Measurements from ENCODE around the gene ZNF181. TPM values are rescaled to one million over a fixed set of nuclear protein-coding genes. Genes with fewer than 3 reads are reported as not detected.

ZNF181 gene
- total RNA-seq, 4 donors from 2014 or later, result 5.4 to 16.8 (median 12.1) TPM

DNA sequence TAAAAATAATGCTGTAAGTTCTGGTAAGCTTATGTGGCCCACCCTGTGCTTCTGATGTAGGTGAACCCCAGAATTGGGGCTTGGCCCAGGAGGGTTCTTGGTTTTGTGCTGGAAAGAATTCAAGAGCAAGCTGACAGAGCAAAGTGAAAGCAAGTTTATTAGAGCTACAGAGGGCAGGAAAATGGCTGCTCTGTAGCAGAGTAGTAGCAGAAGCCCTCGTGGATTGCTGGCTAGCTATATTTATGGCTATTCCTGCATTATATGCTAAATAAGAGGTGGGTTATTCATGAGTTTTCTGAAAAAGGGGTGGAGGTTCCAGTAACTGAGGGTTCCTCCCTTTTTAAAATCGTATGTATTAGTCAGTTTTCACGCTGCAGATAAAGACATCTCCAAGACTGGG lies 59.5 kb downstream of the ZNF181 start:
- 60 to 67% methylated on average over 3 of the region's 3 CpGs for WGBS, 2 donors
- no peak for TF ChIP-seq POLR2A (IDR thresholded peaks at IDR 0.05)
- TF ChIP-seq, protein P1, sequence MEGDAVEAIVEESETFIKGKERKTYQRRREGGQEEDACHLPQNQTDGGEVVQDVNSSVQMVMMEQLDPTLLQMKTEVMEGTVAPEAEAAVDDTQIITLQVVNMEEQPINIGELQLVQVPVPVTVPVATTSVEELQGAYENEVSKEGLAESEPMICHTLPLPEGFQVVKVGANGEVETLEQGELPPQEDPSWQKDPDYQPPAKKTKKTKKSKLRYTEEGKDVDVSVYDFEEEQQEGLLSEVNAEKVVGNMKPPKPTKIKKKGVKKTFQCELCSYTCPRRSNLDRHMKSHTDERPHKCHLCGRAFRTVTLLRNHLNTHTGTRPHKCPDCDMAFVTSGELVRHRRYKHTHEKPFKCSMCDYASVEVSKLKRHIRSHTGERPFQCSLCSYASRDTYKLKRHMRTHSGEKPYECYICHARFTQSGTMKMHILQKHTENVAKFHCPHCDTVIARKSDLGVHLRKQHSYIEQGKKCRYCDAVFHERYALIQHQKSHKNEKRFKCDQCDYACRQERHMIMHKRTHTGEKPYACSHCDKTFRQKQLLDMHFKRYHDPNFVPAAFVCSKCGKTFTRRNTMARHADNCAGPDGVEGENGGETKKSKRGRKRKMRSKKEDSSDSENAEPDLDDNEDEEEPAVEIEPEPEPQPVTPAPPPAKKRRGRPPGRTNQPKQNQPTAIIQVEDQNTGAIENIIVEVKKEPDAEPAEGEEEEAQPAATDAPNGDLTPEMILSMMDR (IDR thresholded peaks at IDR 0.05), result no peak
- no peak overlapping the region for H3K4me3 ChIP-seq (ENCODE audit: low read depth, poor library complexity, severe bottlenecking)
- DNase-seq (ENCODE audit: low spot score in 2 of 2), result peak in 1 of 2 donors; percentile 32
- intact Hi-C loops (cut with DNase I; ENCODE audit: low total_unique reads), result no loop called here

DNA sequence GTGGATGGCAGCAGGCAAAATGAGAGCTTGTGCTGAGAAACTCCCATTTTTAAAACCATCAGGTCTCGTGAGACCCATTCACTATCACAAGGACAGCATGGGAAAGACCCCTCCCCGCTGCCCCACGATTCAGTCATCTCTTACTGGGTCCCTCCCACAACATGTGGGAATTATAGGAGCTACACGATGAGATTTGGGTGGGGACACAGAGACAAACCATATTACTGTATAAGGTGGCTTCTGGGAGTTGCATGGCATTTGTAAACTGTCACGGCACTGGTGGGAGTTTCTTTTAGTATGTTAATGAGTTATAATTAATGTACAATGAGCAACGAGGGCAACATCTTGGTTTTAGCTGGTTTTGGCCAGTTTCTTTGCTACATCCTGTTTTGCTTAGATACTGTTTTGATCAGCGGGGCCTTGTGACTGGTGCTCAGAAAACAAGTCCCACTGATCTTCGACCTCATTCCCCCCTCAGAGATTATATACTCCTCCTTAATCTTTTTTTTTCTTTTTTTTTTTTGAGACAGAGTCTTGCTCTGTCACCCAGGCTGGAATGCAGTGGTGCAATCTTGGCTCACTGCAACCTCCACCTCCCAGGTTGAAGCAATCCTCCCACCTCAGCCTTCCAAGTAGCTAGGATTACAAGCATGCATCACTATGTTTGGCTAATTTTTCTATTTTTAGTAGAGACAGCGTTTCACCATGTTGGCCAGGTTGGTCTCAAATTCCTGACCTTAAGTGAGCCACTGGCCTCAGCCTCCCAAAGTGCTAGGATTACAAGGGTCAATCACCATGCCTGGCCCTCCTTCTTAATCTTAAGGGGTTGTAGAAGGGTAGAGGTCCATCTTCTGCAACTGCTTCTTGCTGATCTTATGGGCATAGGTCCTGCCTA lies 60.3 kb downstream of the ZNF181 start:
- no peak overlapping the region for H3K4me3 ChIP-seq (ENCODE audit: low read depth, poor library complexity, severe bottlenecking)
- intact Hi-C loops (cut with DNase I; ENCODE audit: low total_unique reads), result no loop called here
- no peak for TF ChIP-seq POLR2A (IDR thresholded peaks at IDR 0.05)
- TF ChIP-seq, protein P1 (IDR thresholded peaks at IDR 0.05), result no peak
- WGBS, 2 donors, result 80% methylated on average over 9 of the region's 9 CpGs
- DNase-seq (ENCODE audit: low spot score in 2 of 2), result no peak

Other genes starting within 250 kb of the ZNF181 start
- gene SCGB2B2, start 57.1 kb upstream of the ZNF181 start, total RNA-seq, result 1 to 10 TPM; 4.3 to 8.3 (median 6.6) TPM
- gene ZNF302, start 56.6 kb upstream of the ZNF181 start, total RNA-seq, result 10 to 100 TPM in 3 of 4 donors, 1 to 10 TPM in 1; 9.2 to 21.4 (median 11.6) TPM
- 10 to 100 TPM in 1 of 4 donors, 1 to 10 TPM in 3; 4.5 to 13.3 (median 6.9) TPM for gene ZNF599, start 39.0 kb downstream of the ZNF181 start, total RNA-seq
- gene ZNF30, start 192.7 kb downstream of the ZNF181 start, total RNA-seq, result 1 to 10 TPM in 3 of 4 donors, under 1 TPM in 1; 0.53 to 2.1 (median 1.8) TPM
- 1 to 10 TPM; 2.8 to 6.7 (median 4.7) TPM for gene ZNF792, start 230.0 kb downstream of the ZNF181 start, total RNA-seq